CD4-positive, alpha-beta memory T cell (primary cell): ENCODE results near the gene SNX24. TPM values are rescaled to one million over a fixed set of nuclear protein-coding genes. Genes with fewer than 3 reads are reported as not detected.
"Not testable (repeated sequence)": the region's sequence is repeated elsewhere in the genome, so short reads cannot be mapped to it uniquely, and the experiment has no call there.

Experiments used
- CTCF ChIA-PET: fragments of 350-600 bp; sonication (Branson Sonifier 250); formaldehyde crosslinking; loops from one replicate; lab custom pipeline; 2021; ENCODE audit warnings: inconsistent platforms; ENCODE audit not compliant: partially characterized antibody; lab: Charles Lee
- POLR2A ChIA-PET: fragments of 350-600 bp; sonication (Branson Sonifier 250); formaldehyde crosslinking; loops from one replicate; lab custom pipeline; 2021; ENCODE audit not compliant: partially characterized antibody; lab: Charles Lee
- DNase-seq, 5 donors: peaks; one replicate each; pipeline versions ENCODE4 v3.0.0 to v3.0.0-alpha.2; 2020 to 2022; ENCODE audit warnings: mixed read lengths in 1 of 5
- H3K27ac ChIP-seq: one replicate; pipeline ENCODE4 v1.7.0; 2013; ENCODE audit warnings: low read depth, low read length
- H3K27me3 ChIP-seq: 2 replicates; pipeline ENCODE4 v1.7.0; 2013; ENCODE audit warnings: mild to moderate bottlenecking, low read length, moderate library complexity; ENCODE audit not compliant: insufficient read depth
- H3K36me3 ChIP-seq: 2 replicates; pipeline ENCODE4 v1.7.0; 2013; ENCODE audit warnings: mild to moderate bottlenecking, low read length, moderate library complexity; ENCODE audit not compliant: insufficient read depth
- H3K4me1 ChIP-seq: 2 replicates; pipeline ENCODE4 v1.7.0; 2013; ENCODE audit warnings: mild to moderate bottlenecking, low read length, moderate library complexity; ENCODE audit not compliant: insufficient read depth
- H3K4me3 ChIP-seq, 2 donors: one replicate each; pipeline ENCODE4 v1.7.0; 2013; ENCODE audit warnings: low read length in 2 of 2, mild to moderate bottlenecking in 1 of 2
- H3K9me3 ChIP-seq, 2 donors: one replicate each; pipeline ENCODE4 v1.7.0; 2013; ENCODE audit warnings: low read length in 2 of 2, control low read depth in 1 of 2; ENCODE audit not compliant: control insufficient read depth in 1 of 2
- H3K27ac Mint-ChIP-seq, 7 donors: one replicate each; pipeline ENCODE4 v1.8.0; 2020 to 2021; ENCODE audit warnings: mixed read lengths in 7 of 7, mild to moderate bottlenecking in 6 of 7, inconsistent platforms in 3 of 7, moderate library complexity in 3 of 7
- H3K27me3 Mint-ChIP-seq, 2 donors: one replicate each; pipeline ENCODE4 v1.8.0; 2020 to 2021; ENCODE audit warnings: mixed read lengths in 2 of 2
- H3K36me3 Mint-ChIP-seq, 2 donors: one replicate each; pipeline ENCODE4 v1.8.0; 2020 to 2021; ENCODE audit warnings: mixed read lengths in 2 of 2, inconsistent platforms in 1 of 2, mild to moderate bottlenecking in 1 of 2
- H3K4me1 Mint-ChIP-seq, 4 donors: one replicate each; pipeline ENCODE4 v1.8.0; 2020 to 2021; ENCODE audit warnings: mixed read lengths in 4 of 4, mild to moderate bottlenecking in 1 of 4
- H3K4me3 Mint-ChIP-seq, 8 donors: one replicate each; pipeline ENCODE4 v1.8.0; 2020 to 2021; ENCODE audit warnings: mixed read lengths in 8 of 8, mild to moderate bottlenecking in 7 of 8, moderate library complexity in 6 of 8, inconsistent platforms in 3 of 8
- H3K9me3 Mint-ChIP-seq, 8 donors: one replicate each; pipeline ENCODE4 v1.8.0; 2020 to 2021; ENCODE audit warnings: mixed read lengths in 8 of 8, mild to moderate bottlenecking in 5 of 8, inconsistent platforms in 3 of 8, moderate library complexity in 1 of 8
- intact Hi-C: fragments of 100-400 bp; cut with micrococcal nuclease; formaldehyde crosslinking; loops from one replicate; pipeline ENCODE4 v1.15.1; 2023
- polyA plus RNA-seq, 2 donors: library from polyadenylated mRNA; unstranded; fragments of 300-500 nt; fragmentation: Illumina TruSeq; gene quantifications; one replicate each; pipeline ENCODE4 v1.2.3, GENCODE V29; 2021
- total RNA-seq, 2 experiments: library from RNA; stranded (reverse); gene quantifications; one replicate each; pipeline ENCODE4 v1.2.3, GENCODE V29; 2021

The SNX24 gene
- total and polyA plus RNA-seq, 4 experiments from 2014 or later, result 2.7 to 7.2 (median 4.4) TPM

DNA sequence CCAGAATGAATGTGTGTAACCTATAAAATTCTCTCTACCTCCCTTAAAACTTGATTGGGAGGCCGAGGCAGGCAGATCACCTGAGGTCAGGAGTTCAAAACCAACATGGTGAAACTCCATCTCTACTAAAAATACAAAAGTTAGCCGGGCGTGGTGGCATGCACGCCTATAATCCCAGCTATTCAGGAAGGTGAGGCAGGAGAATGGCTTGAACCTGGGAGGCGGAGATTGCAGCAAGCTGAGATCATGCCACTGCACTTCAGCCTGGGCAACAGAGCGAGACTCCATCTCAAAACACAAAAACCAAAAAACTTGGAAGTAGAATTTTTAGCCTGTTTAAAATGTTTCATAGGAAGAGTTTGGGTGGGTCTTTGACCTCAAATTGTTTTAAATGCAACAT lies 122.6 kb downstream of the SNX24 start:
- H3K9me3 Mint-ChIP-seq, H3K27ac Mint-ChIP-seq, H3K9me3 ChIP-seq, H3K36me3 ChIP-seq, intact Hi-C loops, H3K4me1 ChIP-seq, POLR2A ChIA-PET, H3K4me1 Mint-ChIP-seq, H3K4me3 Mint-ChIP-seq, H3K27me3 ChIP-seq, H3K4me3 ChIP-seq, CTCF ChIA-PET, H3K27ac ChIP-seq, DNase-seq, H3K27me3 Mint-ChIP-seq: not testable (repeated sequence)
- peaks cover 2 to 24% of the 10 kb centered on the region in 2 donors for H3K36me3 Mint-ChIP-seq

GRCh38 chr5:122971333-122971732 lies 125.9 kb downstream of the SNX24 start:
- Mint-ChIP-seq H3K27ac (no peak overlapping the region), H3K27me3 (no peaks in the 10 kb centered on the region), H3K36me3 (peaks cover 2 to 25% of the 10 kb centered on the region in 2 donors), H3K4me3 (no peak overlapping the region), H3K9me3 (peaks cover 0 to 5% (median 0%) of the 10 kb centered on the region in 8 donors), H3K4me1 (no peaks in the 10 kb centered on the region)
- ChIA-PET CTCF (no interaction called here), POLR2A (no interaction called here)
- no peak for DNase-seq
- H3K4me3 ChIP-seq, result no peak overlapping the region
- no peaks in the 10 kb centered on the region for H3K27me3 ChIP-seq
- no peak overlapping the region for H3K27ac ChIP-seq
- intact Hi-C loops, result no loop called here
- no peaks in the 10 kb centered on the region for H3K36me3 ChIP-seq
- H3K4me1 ChIP-seq, result no peaks in the 10 kb centered on the region
- H3K9me3 ChIP-seq, result no peaks in the 10 kb centered on the region

DNA sequence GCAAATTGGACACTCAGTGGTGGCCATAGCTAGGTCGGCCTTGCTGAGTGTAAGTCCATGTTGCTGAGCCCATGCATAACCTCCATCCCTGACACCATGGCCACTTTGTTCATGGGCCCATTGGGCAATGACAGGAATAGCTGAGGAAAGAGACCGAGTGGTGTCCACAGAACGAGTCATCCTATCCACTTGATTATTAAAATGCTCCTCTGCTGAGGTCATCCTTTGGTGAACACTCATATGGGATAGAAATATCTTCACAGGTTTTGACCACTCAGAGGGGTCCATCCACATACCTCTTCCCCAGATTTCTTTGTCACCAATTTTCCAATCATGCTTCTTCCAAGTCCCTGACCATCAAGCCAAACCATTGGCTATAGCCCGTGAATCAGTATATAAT lies 127.5 kb downstream of the SNX24 start:
- POLR2A ChIA-PET, result no interaction called here

DNA sequence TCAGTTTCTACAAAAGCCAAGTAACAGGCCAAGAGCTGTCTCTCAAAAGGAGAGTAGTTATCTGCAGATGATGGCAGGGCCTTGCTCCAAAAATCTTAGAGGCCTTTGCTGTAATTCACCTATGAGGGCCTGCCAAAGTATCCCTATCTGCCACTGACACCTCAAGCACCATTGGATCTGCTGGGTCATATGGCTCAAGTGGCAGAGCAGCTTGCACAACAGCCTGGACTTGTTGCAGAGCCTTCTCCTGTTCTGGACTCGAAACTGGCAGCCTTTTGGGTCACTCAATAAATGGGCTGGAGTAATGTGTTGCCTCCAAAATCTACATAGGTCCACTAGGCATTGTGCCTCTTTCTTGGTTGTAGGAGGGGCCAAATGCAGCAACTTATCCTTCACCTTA lies 128.3 kb downstream of the SNX24 start:
- CTCF ChIA-PET, POLR2A ChIA-PET: not testable (repeated sequence)

More for the DNA sequence above, 127.5 kb downstream of the SNX24 start:
- Histone ChIP-seq H3K27ac (no peak overlapping the region), H3K36me3 (no peaks in the 10 kb centered on the region), H3K9me3 (no peaks in the 10 kb centered on the region), H3K27me3 (no peaks in the 10 kb centered on the region), H3K4me1 (no peaks in the 10 kb centered on the region), H3K4me3 (no peak overlapping the region)
- Mint-ChIP-seq H3K27ac (no peak overlapping the region), H3K4me1 (no peaks in the 10 kb centered on the region), H3K4me3 (no peak overlapping the region), H3K27me3 (no peaks in the 10 kb centered on the region), H3K9me3 (peaks cover 0 to 5% (median 0%) of the 10 kb centered on the region in 8 donors), H3K36me3 (peaks cover 2 to 25% of the 10 kb centered on the region in 2 donors)
- DNase-seq, result no peak
- intact Hi-C loops, result no loop called here
- CTCF ChIA-PET, result no interaction called here

GRCh38 chr5:122974251-122974650 lies 128.8 kb downstream of the SNX24 start:
- H3K27ac ChIP-seq, H3K4me3 ChIP-seq, H3K27me3 Mint-ChIP-seq, CTCF ChIA-PET, H3K9me3 Mint-ChIP-seq, H3K4me1 ChIP-seq, H3K27ac Mint-ChIP-seq, H3K4me3 Mint-ChIP-seq, H3K4me1 Mint-ChIP-seq, H3K27me3 ChIP-seq, intact Hi-C loops, DNase-seq, H3K9me3 ChIP-seq, POLR2A ChIA-PET, H3K36me3 ChIP-seq: not testable (repeated sequence)
- H3K36me3 Mint-ChIP-seq, result peaks cover 2 to 25% of the 10 kb centered on the region in 2 donors

More for the DNA sequence above, 128.3 kb downstream of the SNX24 start:
- H3K27me3 Mint-ChIP-seq, H3K4me3 ChIP-seq, H3K27ac Mint-ChIP-seq, H3K27ac ChIP-seq, intact Hi-C loops, H3K9me3 ChIP-seq, H3K4me1 ChIP-seq, H3K4me1 Mint-ChIP-seq, H3K4me3 Mint-ChIP-seq, H3K27me3 ChIP-seq, H3K9me3 Mint-ChIP-seq, DNase-seq, H3K36me3 ChIP-seq: not testable (repeated sequence)
- peaks cover 2 to 25% of the 10 kb centered on the region in 2 donors for H3K36me3 Mint-ChIP-seq

DNA sequence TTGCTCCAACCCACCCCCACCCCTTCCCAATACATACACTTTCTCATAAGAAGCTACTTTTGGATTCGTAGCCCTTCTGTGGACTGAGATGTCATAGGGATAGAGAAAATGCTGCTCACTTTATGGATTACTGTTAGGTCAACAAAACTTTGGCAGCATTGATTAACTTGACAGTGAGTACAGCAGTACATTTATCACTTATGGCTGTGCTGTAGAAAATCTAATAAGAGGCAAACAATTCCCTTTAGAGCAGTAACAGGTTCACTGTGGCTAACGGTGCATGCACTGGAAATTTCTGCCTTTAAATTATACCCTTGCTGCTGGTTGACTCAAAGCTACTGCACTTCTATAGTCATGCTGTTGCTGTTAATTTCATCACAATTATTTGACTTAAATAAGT lies 131.9 kb downstream of the SNX24 start:
- POLR2A ChIA-PET, result no interaction called here
- no peaks in the 10 kb centered on the region for H3K27me3 ChIP-seq
- no peaks in the 10 kb centered on the region for H3K4me1 ChIP-seq
- H3K9me3 ChIP-seq, result no peaks in the 10 kb centered on the region
- no peaks in the 10 kb centered on the region for H3K27me3 Mint-ChIP-seq
- no peaks in the 10 kb centered on the region for H3K4me1 Mint-ChIP-seq
- no peak for DNase-seq
- no peak overlapping the region for H3K4me3 Mint-ChIP-seq
- H3K36me3 ChIP-seq, result no peaks in the 10 kb centered on the region
- no peak overlapping the region for H3K27ac ChIP-seq
- no peak overlapping the region for H3K4me3 ChIP-seq
- CTCF ChIA-PET, result no interaction called here
- H3K36me3 Mint-ChIP-seq, result peaks cover 0 to 11% of the 10 kb centered on the region in 2 donors
- intact Hi-C loops, result no loop called here
- H3K9me3 Mint-ChIP-seq, result peaks cover 0 to 2% (median 0%) of the 10 kb centered on the region in 8 donors
- no peak overlapping the region for H3K27ac Mint-ChIP-seq

- CTCF ChIA-PET, result no interaction called here
- Mint-ChIP-seq H3K27ac (no peak overlapping the region), H3K4me1 (no peaks in the 10 kb centered on the region), H3K36me3 (peaks cover 0 to 5% of the 10 kb centered on the region in 2 donors), H3K27me3 (no peaks in the 10 kb centered on the region), H3K4me3 (no peak overlapping the region), H3K9me3 (peaks cover 0 to 2% (median 0%) of the 10 kb centered on the region in 8 donors)
- POLR2A ChIA-PET, result no interaction called here
- no peak for DNase-seq
- no peaks in the 10 kb centered on the region for H3K9me3 ChIP-seq
- no peaks in the 10 kb centered on the region for H3K4me1 ChIP-seq
- H3K27ac ChIP-seq, result no peak overlapping the region
- no peak overlapping the region for H3K4me3 ChIP-seq
- intact Hi-C loops, result no loop called here
- H3K36me3 ChIP-seq, result no peaks in the 10 kb centered on the region
- H3K27me3 ChIP-seq, result no peaks in the 10 kb centered on the region
Observed at GRCh38 chr5:122978068-122978467, 132.7 kb downstream of the SNX24 start.
